GM18909 (cell line): ENCODE measurements around the gene TAS2R46.
"Not testable (repeated sequence)": the region's sequence is repeated elsewhere in the genome, so short reads cannot be mapped to it uniquely, and the experiment has no call there.

Experiments
- ATAC-seq: cut with Tn5 transposase; IDR thresholded peaks from one replicate; pipeline ENCODE4 v1.9.1; 2021; ENCODE audit warnings: mild to moderate bottlenecking; ENCODE audit not compliant: unreplicated experiment, poor library complexity

TAS2R46 gene, protein sequence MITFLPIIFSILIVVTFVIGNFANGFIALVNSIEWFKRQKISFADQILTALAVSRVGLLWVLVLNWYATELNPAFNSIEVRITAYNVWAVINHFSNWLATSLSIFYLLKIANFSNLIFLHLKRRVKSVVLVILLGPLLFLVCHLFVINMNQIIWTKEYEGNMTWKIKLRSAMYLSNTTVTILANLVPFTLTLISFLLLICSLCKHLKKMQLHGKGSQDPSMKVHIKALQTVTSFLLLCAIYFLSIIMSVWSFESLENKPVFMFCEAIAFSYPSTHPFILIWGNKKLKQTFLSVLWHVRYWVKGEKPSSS

DNA sequence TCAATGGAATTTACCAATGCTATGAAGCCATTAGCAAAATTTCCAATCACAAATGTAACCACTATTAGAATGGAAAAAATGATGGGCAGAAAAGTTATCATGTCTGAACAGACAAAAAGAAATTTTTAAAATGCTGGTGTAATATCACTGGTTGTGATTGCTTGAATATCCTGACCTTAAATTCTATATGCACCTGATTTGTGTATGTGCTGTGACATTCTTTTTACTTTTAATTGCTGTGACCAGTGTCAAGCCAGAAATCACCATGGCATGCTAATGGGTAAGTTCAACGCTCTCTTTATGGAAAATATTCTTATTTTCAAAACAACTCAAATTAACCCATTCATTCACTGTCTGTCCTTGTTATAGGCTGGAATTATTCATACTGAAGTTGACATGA is at the start of gene TAS2R46:
TSS of gene TAS2R46 (minus strand) at position 101 of the 400 bp plus-strand sequence. CDS start at position 101, 0 bp downstream.
- ATAC-seq = not testable (repeated sequence)

GRCh38 chr12:11111213-11111612 is 49.1 kb upstream of the TAS2R46 start:
- ATAC-seq = not testable (repeated sequence)

DNA sequence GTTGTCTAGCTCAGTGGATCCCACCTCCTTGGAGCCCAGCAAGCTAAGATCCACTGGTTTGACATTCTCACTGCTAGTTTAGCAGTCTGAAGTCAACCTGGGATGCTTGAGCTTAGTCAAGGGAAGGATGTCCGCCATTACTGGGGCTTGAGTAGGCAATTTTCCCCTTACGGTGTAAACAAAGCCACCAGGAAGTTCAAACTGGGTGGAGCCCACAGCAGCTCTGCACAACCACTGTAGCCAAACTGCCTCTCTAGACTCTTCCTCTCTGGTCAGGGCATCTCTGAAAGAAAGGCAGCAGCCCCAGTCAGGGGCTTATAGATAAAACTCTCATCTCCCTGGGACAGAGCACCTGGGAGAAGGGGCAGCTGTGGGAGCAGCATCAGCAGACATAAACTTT is 46.8 kb upstream of the TAS2R46 start:
- ATAC-seq = no peak

DNA sequence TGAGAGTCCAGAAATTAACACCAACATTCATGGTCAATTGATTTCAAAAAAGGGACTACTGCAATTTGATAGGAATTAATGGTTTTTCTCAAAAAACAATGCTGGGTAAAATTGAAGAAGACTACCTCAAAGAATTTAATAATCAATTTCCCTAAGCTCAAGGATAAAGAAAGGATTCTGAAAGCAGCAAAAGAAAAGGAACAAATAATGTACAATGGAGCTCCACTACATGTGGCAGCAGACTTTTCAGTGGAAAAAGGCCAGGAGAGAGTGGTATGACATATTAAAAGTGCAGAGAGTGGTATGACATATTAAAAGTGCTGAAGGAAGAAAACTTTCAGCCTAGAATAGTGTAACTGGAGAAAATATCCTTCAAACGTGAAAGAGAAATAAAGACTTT is 45.6 kb upstream of the TAS2R46 start:
- no peak for ATAC-seq

GRCh38 chr12:11106288-11106687 is 44.2 kb upstream of the TAS2R46 start:
- ATAC-seq = no peak

DNA sequence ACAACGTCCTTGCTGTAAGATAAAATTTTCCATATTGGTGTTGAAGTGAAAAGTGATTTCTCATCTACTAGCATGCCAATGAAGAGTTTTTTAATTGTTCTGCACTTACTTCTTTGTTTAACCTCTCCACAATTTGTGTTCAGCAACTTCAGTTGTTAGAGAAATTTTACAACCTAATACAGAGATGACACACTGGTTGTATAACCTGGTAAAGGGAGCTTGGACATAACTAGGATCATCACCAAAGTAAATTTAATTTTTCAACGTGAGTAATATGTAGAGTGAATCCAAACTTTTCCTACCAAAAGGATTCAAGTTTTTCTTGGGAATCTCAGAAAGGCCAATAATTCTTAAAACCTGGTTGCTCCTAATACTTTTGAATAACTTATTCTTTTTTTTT is 43.5 kb upstream of the TAS2R46 start:
- ATAC-seq = no peak

- not testable (repeated sequence) for ATAC-seq
Measured at GRCh38 chr12:11094910-11095309, 32.8 kb upstream of the TAS2R46 start.

GRCh38 chr12:11092128-11092527 is 30.0 kb upstream of the TAS2R46 start, which contains the start of gene TAS2R43:
TAS2R43 (minus strand) TSS chr12:11092313; CDS start chr12:11092229, 84 bp downstream.
- ATAC-seq = no peak

- ATAC-seq = no peak
Measured at GRCh38 chr12:11089246-11089645, 27.2 kb upstream of the TAS2R46 start.

- peak; percentile 72 for ATAC-seq
Measured at GRCh38 chr12:11085419-11085818, 23.3 kb upstream of the TAS2R46 start.

DNA sequence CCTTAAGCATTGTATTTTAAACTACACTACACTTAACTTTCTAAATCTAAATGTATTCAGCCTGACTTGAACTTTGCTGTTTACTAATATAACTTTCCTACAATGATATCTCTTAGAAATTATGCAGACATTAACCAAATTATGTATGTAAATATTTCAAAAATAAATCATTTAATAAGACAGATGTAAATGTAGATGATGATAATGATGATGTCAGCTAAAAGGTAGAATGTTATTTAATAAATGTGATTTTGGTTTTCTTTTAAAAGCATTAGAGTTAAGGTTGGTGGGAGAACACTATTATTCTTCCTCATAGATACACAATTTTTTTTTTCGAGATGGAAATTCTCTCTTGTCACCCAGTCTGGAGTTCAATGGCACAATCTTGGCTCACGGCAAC is 19.9 kb upstream of the TAS2R46 start:
- no peak for ATAC-seq

DNA sequence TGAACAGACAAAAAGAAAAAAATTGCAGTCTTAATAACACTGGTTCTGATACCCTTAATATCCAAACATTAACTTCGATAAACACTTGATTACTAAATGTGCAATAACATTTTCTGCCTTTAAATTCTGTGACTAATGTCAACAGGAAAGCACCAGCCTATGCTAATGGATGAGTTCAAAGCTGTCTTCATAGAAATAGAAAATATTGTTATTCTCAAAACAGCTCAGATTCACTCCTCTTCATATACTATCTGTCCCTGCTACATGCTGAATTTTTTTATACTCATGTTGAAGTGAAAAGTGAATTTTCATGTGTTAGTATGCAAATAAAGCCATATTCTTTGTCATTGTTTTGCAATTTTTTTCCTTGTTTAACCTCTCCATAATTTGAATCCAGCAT is 16.2 kb upstream of the TAS2R46 start:
- ATAC-seq = no peak

- ATAC-seq = no peak
Measured at GRCh38 chr12:11075642-11076041, 13.5 kb upstream of the TAS2R46 start.

DNA sequence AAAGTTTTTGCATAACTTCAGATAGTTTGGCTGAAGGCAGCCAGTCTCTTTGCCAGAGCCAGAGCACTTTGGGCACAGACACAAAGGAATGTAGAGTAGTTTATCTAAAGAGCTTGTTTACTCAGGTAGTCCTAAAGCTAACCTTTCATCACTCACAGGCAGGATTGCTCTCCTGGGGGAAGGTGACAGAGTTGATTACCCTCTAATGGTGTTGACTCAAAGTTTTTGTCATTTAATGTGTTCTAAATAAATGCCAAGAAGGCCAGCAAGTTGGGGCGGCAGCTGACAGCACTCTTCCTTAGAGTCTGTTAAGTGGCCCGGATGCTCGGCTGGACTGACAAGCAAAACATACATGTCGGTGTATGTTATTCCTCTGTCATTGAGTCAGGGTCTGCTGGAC is 9.3 kb upstream of the TAS2R46 start:
- ATAC-seq = no peak

DNA sequence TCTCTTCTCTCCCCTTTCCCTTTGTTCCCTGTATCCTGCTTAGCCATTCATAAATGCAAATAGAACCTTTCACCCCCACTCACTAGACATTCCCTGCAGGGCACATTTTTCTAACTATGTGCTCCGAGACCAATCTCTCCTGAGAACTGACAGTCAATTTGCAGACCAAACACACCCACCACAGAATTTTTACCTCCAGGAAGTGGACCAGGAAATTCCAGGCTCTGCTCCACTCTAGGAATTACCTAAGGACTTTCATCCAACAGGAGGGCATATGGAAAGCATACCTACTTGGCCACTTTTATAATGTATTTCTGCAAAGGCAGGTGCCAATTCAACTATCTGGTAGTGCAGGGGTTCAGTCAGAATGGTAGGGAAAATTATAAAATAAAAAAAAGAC is 8.9 kb upstream of the TAS2R46 start:
- ATAC-seq = no peak

DNA sequence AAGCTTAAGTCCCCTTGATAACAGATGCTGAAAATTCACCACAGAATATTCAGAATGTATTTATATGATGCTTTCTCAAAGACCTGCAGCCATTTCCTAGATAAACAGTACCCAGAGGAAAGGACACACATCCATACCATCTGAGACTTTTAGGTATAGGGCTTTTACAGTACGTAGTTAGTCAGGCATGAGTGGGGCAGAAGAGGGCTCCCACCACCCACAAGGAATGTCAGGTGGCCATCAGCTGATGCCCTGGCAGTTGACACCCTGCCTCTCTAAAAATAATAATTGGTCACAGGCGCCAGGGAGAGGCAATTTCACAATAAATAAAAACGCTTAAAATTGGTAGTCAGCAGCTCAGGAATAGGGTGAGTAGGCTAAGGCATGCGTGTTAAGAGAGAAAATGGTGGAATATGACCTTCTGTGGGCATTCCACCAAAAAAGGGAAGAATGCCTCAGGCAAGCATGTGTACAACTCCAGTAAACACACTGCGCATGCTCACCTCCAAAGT is 7.8 kb upstream of the TAS2R46 start:
- no peak for ATAC-seq

- no peak for ATAC-seq
Measured at GRCh38 chr12:11067514-11067913, 5.4 kb upstream of the TAS2R46 start.

DNA sequence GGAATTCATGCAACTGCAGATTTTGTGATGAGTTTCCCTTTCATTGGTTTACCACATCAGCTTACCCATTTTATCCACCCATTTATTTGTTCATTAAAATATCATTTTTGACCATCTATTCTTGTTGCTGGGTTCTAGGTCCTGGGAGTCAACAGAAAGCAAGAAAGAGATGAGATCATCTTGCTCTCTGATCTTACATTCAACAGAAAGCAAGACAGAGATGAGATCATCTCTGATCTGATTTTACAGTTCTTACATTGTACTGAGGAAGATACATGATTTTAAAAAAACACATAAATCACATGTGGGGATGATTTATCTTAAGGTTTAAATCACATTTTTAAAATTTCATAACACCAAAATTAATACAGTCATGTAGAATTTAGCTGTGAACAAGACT is 2.3 kb downstream of the TAS2R46 start:
- ATAC-seq = no peak

DNA sequence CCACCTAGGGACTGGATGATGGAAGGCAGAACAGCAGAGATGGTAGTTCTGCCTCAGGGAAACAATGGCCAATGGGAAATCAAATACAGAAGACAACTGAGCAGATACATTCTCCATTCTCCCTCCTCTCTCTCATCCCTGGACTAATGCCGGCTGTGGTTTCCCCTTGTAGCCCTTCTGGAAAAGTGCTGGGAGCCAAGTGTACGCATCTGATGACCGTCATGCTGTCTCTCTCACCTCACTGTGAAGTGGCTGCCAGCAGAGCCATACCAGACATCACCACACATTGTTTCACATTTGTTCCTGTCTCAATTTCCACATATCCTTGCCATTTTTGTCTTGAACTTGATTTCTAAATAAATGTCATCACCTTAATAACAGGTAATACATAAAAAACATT is 3.1 kb downstream of the TAS2R46 start:
- ATAC-seq = no peak

- no peak for ATAC-seq
Measured at GRCh38 chr12:11055306-11055705, 6.8 kb downstream of the TAS2R46 start.

DNA sequence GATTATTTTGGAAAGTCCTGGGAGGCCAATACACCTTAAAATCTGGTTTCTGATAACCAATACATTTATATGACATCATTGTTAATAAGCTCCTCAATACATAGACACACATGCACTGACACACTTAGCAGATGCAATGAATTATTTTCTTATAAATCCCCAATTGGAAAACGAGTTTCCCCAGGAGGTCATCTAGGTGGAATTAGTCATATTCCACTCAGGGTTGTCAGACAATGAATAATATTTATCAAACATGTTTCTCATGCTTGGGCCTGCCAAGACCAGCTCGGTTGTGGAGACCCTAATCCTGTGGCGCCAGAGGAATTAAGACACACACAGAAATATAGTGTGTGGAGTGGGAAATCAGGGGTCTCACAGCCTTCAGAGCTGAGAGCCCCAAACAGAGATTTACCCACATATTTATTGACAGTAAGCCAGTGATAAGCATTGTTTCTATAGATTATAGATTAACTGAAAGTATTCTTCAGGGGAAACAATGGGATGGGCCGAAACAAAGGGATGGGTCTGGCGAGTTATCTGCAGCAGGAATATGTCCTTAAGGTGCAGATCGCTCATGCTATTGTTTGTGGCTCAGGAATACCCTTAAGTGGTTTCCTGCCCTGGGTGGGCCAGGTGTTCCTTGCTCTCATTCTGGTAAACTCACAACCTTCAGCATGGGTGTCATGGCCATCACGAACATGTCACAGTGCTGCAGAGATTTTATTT is 12.1 kb downstream of the TAS2R46 start:
- ATAC-seq = not testable (repeated sequence)
